ENCODE measurements around the gene DDIT4. TPM values are rescaled to one million over a fixed set of nuclear protein-coding genes. Genes with fewer than 3 reads are reported as not detected.

Gene DDIT4
- total and polyA plus RNA-seq, 2 of the 4 experiments (the other 2 are of a cell fraction) = 59.6 to 108 TPM

- TF ChIP-seq SMC3 (IDR thresholded peaks at IDR 0.05; ENCODE audit: low read depth, low read length) = peak; percentile 28; the same call in 1 of the 2 replicates
- peak; percentile 99 for TF ChIP-seq CEBPB (IDR thresholded peaks at IDR 0.05; ENCODE audit: low read depth, low read length)
Observed at GRCh38 chr10:72320676-72321247, 47.0 kb downstream of the DDIT4 start (continued).

GRCh38 chr10:72321248-72322029, 47.7 kb downstream of the DDIT4 start:
- ChIA-PET CTCF (interaction anchor here (0.9 to 1.6 kb wide), 2 partner anchors 46 to 273 kb away, joined by 3 read pairs; no protein-coding TSS in a partner anchor), POLR2A (ENCODE audit: unreplicated experiment) (interaction anchor here (0.6 to 1.2 kb wide), 3 partner anchors 39 to 48 kb away, joined by 3 to 8 read pairs (median 3); partner anchors contain the start of gene DDIT4)
- Histone ChIP-seq H3K4me1 (ENCODE audit: control insufficient read depth, insufficient read depth, low read length) (peaks cover 42% of the 10 kb centered on the region), H2AFZ (replicated peaks; ENCODE audit: low read length, poor library complexity) (peak overlapping the region; percentile 88), H2AK9ac (replicated peaks; ENCODE audit: low read depth, low read length, poor library complexity) (peak overlapping the region; percentile 97), H2BK20ac (ENCODE audit: low read depth, low read length) (peak overlapping the region; percentile 91), H3K9me1 (ENCODE audit: insufficient read depth, low read length) (peaks cover 22% of the 10 kb centered on the region), H2AK5ac (ENCODE audit: low read depth, low read length) (peak overlapping the region; percentile 100), H3K27me3 (ENCODE audit: control insufficient read depth, insufficient read depth, low read length) (no peaks in the 10 kb centered on the region), H2BK5ac (ENCODE audit: low read depth, low read length, poor library complexity, severe bottlenecking) (peak overlapping the region; percentile 93), H3K9me3 (ENCODE audit: control insufficient read depth, insufficient read depth, low read length) (no peaks in the 10 kb centered on the region), H3K14ac (replicated peaks; ENCODE audit: low read depth, low read length) (peak overlapping the region; percentile 92), H3K4ac (ENCODE audit: low read depth, low read length) (peak overlapping the region; percentile 98), H3K27ac (ENCODE audit: insufficient read depth, low read length) (peak overlapping the region; percentile 96), H3K9ac (ENCODE audit: low read depth, low read length) (peak overlapping the region; percentile 67), H4K8ac (ENCODE audit: low read depth in 2 of 2, low read length in 2 of 2) (peak overlapping the region; percentile 92 to 99), H3K4me2 (ENCODE audit: low read depth, low read length) (peak overlapping the region; percentile 34), H3K56ac (ENCODE audit: extremely low read depth, insufficient read depth, low read length) (peak overlapping the region; percentile 95), H2BK15ac (ENCODE audit: low read depth, low read length) (peak overlapping the region; percentile 97; the same call in 2 of the 3 replicates), H3K23ac (ENCODE audit: low read depth, low read length) (peak overlapping the region; percentile 89), H3K36me3 (ENCODE audit: control insufficient read depth, insufficient read depth, low read length) (no peaks in the 10 kb centered on the region), H3K4me3 (ENCODE audit: insufficient read depth, low read depth, low read length) (no peak overlapping the region), H4K20me1 (ENCODE audit: insufficient read depth, low read length) (no peaks in the 10 kb centered on the region), H4K91ac (ENCODE audit: insufficient read depth, low read depth, low read length) (peak overlapping the region; percentile 99), H3K79me1 (ENCODE audit: low read depth in 1 of 2, low read length in 2 of 2) (peaks cover 0 to 22% of the 10 kb centered on the region in 2 experiments; a peak in 2 of 4 replicates), H2BK120ac (ENCODE audit: low read depth, low read length) (peak overlapping the region; percentile 98), H3K18ac (ENCODE audit: low read depth, low read length) (peak overlapping the region; percentile 76), H4K5ac (ENCODE audit: low read depth, low read length) (peak overlapping the region; percentile 87)
- in situ Hi-C loops (cut with MboI; ENCODE audit: low sequenced_read_pairs) = loop anchor here (10.0 kb wide), 1 partner anchor 357 kb away; the partner anchor contains the start of gene CHST3
- WGBS, 2 experiments (ENCODE audit: extremely low coverage in 2 of 2, insufficient read length in 1 of 2) = no CpG with 5 or more reads among the region's 13 CpGs
- BruUV-seq (replicated peaks) = no TSS peak
- dilution Hi-C loops (cut with HindIII; ENCODE audit: low sequenced_read_pairs, unreplicated experiment) = no loop called here
- ATAC-seq (ENCODE audit: low read depth) (no peak), DNase-seq (no peak)
- intact Hi-C loops (cut with micrococcal nuclease) = loop anchor here (2.0 kb wide), 1 partner anchor 49 kb away; the partner anchor contains the start of gene DDIT4
- TF ChIP-seq ELK1 (IDR thresholded peaks at IDR 0.05; ENCODE audit: borderline replicate concordance, low read depth, low read length) (no peak), RFX5 (IDR thresholded peaks at IDR 0.05; ENCODE audit: low read depth, low read length) (no peak), BHLHE40 (IDR thresholded peaks at IDR 0.05; ENCODE audit: low read depth, low read length) (no peak), MXI1 (IDR thresholded peaks at IDR 0.05; ENCODE audit: borderline replicate concordance, low read depth, low read length) (no peak), FOS (IDR thresholded peaks at IDR 0.05; ENCODE audit: low read depth, low read length) (no peak), POLR2A (IDR thresholded peaks at IDR 0.05; ENCODE audit: low read depth, low read length) (no peak; the same call in 1 of the 2 replicates), CEBPB (IDR thresholded peaks at IDR 0.05; ENCODE audit: low read depth, low read length) (no peak), SMC3 (IDR thresholded peaks at IDR 0.05; ENCODE audit: low read depth, low read length) (no peak), RAD21 (IDR thresholded peaks at IDR 0.05; ENCODE audit: low read length) (no peak), CHD1 (IDR thresholded peaks at IDR 0.05; ENCODE audit: low read depth, low read length) (no peak), MAFK (IDR thresholded peaks at IDR 0.05; ENCODE audit: low read depth, low read length) (no peak), MAZ (IDR thresholded peaks at IDR 0.05; ENCODE audit: borderline replicate concordance, low read depth, low read length) (no peak), USF2 (IDR thresholded peaks at IDR 0.05; ENCODE audit: low read depth, low read length) (no peak)
